Stimulated activated CD8-positive, alpha-beta memory T cell treated with anti-CD3 and anti-CD28 coated beads, Interleukin-7, amount 100 ng/mL, for 1 hour (primary cell): ENCODE results near the gene CNNM4.
A peak's percentile ranks its signal among the peaks of the same experiment; 100 is the strongest.

Experiments
- DNase-seq, 2 donors: peaks; one replicate each; pipeline ENCODE4 v3.0.0-alpha.2; 2020; ENCODE audit warnings: low read depth in 2 of 2

Gene CNNM4

GRCh38 chr2:96832408-96832753 is 71.7 kb downstream of the CNNM4 start:
- DNase-seq = no peak

- no peak for DNase-seq
Measured at GRCh38 chr2:96832754-96833507, 72.2 kb downstream of the CNNM4 start.

GRCh38 chr2:96835830-96836229 is 75.1 kb downstream of the CNNM4 start:
- no peak for DNase-seq

GRCh38 chr2:96837575-96837974 is 76.9 kb downstream of the CNNM4 start:
- no peak for DNase-seq

- DNase-seq = no peak
Measured at GRCh38 chr2:96838345-96839292, 77.9 kb downstream of the CNNM4 start.

GRCh38 chr2:96839293-96839874 is 78.7 kb downstream of the CNNM4 start:
- DNase-seq = peak; percentile 50 to 51

- no peak for DNase-seq
Measured at GRCh38 chr2:96839875-96840850, 79.5 kb downstream of the CNNM4 start.

GRCh38 chr2:96841701-96842495 is 81.2 kb downstream of the CNNM4 start:
- no peak for DNase-seq

- no peak for DNase-seq
Measured at GRCh38 chr2:96842600-96842999, 81.9 kb downstream of the CNNM4 start.

GRCh38 chr2:96843538-96844268 is 83.0 kb downstream of the CNNM4 start, which contains the start of gene ANKRD23:
Gene ANKRD23, minus strand, starts transcription at chr2:96844021. Its CDS starts 29 bp downstream, at chr2:96843992.
- no peak for DNase-seq

GRCh38 chr2:96844405-96844808 is 83.7 kb downstream of the CNNM4 start:
- DNase-seq = no peak

GRCh38 chr2:96846825-96847224 is 86.1 kb downstream of the CNNM4 start:
- DNase-seq = no peak

GRCh38 chr2:96847586-96847985 is 86.9 kb downstream of the CNNM4 start:
- DNase-seq = no peak

- DNase-seq = no peak
Measured at GRCh38 chr2:96848264-96848663, 87.6 kb downstream of the CNNM4 start.

- DNase-seq = no peak
Measured at GRCh38 chr2:96852667-96853066, 92.0 kb downstream of the CNNM4 start.

- no peak for DNase-seq
Measured at GRCh38 chr2:96853321-96853720, 92.6 kb downstream of the CNNM4 start.

- no peak for DNase-seq
Measured at GRCh38 chr2:96856776-96857666, 96.3 kb downstream of the CNNM4 start.

- peak; percentile 95 for DNase-seq
Measured at GRCh38 chr2:96857667-96858372, 97.1 kb downstream of the CNNM4 start, which contains the start of gene ANKRD39. Gene ANKRD39, minus strand, starts transcription at chr2:96858016. Its CDS starts 29 bp downstream, at chr2:96857987.
